ENCODE data around the gene ZNF618.

DNA sequence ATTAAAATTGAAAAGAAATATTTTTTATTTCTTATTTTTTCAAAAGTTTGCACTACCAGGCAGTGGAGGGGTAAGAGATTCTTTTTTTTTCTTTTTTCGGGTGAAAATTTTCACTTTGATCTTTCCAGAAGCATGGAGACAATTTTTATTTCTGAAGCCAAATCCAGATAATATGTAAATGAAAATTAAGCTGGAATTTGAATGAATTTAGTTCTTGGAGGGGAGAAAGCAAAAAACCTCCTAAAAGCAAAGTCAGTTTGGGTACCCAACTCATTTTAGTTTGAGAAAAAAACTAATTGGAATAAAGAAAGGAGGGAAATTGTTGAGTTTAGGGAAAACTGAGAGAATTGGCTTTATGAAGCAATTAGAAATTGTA is 872 bp downstream of the ZNF618 start:
- TF ChIP-seq, protein P1, sequence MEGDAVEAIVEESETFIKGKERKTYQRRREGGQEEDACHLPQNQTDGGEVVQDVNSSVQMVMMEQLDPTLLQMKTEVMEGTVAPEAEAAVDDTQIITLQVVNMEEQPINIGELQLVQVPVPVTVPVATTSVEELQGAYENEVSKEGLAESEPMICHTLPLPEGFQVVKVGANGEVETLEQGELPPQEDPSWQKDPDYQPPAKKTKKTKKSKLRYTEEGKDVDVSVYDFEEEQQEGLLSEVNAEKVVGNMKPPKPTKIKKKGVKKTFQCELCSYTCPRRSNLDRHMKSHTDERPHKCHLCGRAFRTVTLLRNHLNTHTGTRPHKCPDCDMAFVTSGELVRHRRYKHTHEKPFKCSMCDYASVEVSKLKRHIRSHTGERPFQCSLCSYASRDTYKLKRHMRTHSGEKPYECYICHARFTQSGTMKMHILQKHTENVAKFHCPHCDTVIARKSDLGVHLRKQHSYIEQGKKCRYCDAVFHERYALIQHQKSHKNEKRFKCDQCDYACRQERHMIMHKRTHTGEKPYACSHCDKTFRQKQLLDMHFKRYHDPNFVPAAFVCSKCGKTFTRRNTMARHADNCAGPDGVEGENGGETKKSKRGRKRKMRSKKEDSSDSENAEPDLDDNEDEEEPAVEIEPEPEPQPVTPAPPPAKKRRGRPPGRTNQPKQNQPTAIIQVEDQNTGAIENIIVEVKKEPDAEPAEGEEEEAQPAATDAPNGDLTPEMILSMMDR (IDR thresholded peaks at IDR 0.05) = peak in 1 of 4 experiments; percentile 0
- no peak for TF ChIP-seq POLR2A (IDR thresholded peaks at IDR 0.05)
- no peak for TF ChIP-seq EP300 (IDR thresholded peaks at IDR 0.05)
